H9 (cell line): Measurements from ENCODE around the gene HMBS. TPM values are rescaled to one million over a fixed set of nuclear protein-coding genes. Genes with fewer than 3 reads are reported as not detected.

ENCODE experiments used
- DNase-seq: peaks from one replicate; pipeline ENCODE4 v3.0.0-alpha.2; 2017
- H2AFZ ChIP-seq: one replicate; pipeline ENCODE4 v1.6.1; 2013; ENCODE audit warnings: mild to moderate bottlenecking, low read length, control low read depth, moderate library complexity
- H2AK5ac ChIP-seq: 2 replicates; pipeline ENCODE4 v1.6.1; 2013; ENCODE audit warnings: low read length, control low read depth, mixed read lengths; ENCODE audit not compliant: insufficient read length
- H2BK120ac ChIP-seq: one replicate; pipeline ENCODE4 v1.6.1; 2013; ENCODE audit warnings: low read depth, mild to moderate bottlenecking, low read length, control low read depth, inconsistent platforms; ENCODE audit not compliant: poor library complexity, severe bottlenecking
- H2BK12ac ChIP-seq: 2 replicates; pipeline ENCODE4 v1.6.1; 2013; ENCODE audit warnings: low read length, control low read depth, mixed read lengths, low read depth; ENCODE audit not compliant: insufficient read length
- H2BK15ac ChIP-seq: 2 replicates; pipeline ENCODE4 v1.6.1; 2013; ENCODE audit warnings: low read depth, low read length, control low read depth
- H2BK20ac ChIP-seq: one replicate; pipeline ENCODE4 v1.6.1; 2013; ENCODE audit warnings: low read depth, mild to moderate bottlenecking, low read length, control low read depth, inconsistent platforms; ENCODE audit not compliant: poor library complexity, severe bottlenecking
- H2BK5ac ChIP-seq: 2 replicates; pipeline ENCODE4 v1.6.1; 2013; ENCODE audit warnings: low read length, control low read depth, mixed read lengths; ENCODE audit not compliant: insufficient read length
- H3K14ac ChIP-seq: 2 replicates; pipeline ENCODE4 v1.6.1; 2013; ENCODE audit warnings: low read length, control low read depth; ENCODE audit not compliant: insufficient read depth
- H3K18ac ChIP-seq: 2 replicates; pipeline ENCODE4 v1.6.1; 2013; ENCODE audit warnings: low read depth, mild to moderate bottlenecking, mixed read lengths, low read length, control low read depth; ENCODE audit not compliant: insufficient read length
- H3K23ac ChIP-seq: 2 replicates; pipeline ENCODE4 v1.6.1; 2013; ENCODE audit warnings: low read length, control low read depth, mixed read lengths, low read depth; ENCODE audit not compliant: insufficient read length
- H3K23me2 ChIP-seq: 2 replicates; pipeline ENCODE4 v1.6.1; 2013; ENCODE audit warnings: low read depth, mild to moderate bottlenecking, mixed read lengths, low read length, control low read depth; ENCODE audit not compliant: insufficient read length, poor library complexity, severe bottlenecking
- H3K27ac ChIP-seq: 2 replicates; pipeline ENCODE4 v1.5.1; 2013; ENCODE audit warnings: low read length, control low read depth, mixed read lengths, low read depth; ENCODE audit not compliant: insufficient read length
- H3K27me3 ChIP-seq: 2 replicates; pipeline ENCODE4 v1.6.1; 2013; ENCODE audit warnings: low read length, control low read depth, inconsistent platforms; ENCODE audit not compliant: insufficient read depth
- H3K4ac ChIP-seq: 2 replicates; pipeline ENCODE4 v1.6.1; 2013; ENCODE audit warnings: low read depth, mild to moderate bottlenecking, control low read depth, inconsistent platforms, low read length, moderate library complexity
- H3K4me1 ChIP-seq: 2 replicates; pipeline ENCODE4 v1.6.1; 2013; ENCODE audit warnings: low read length, control low read depth, inconsistent platforms; ENCODE audit not compliant: insufficient read depth
- H3K4me2 ChIP-seq: 2 replicates; pipeline ENCODE4 v1.6.1; 2013; ENCODE audit warnings: low read length, control low read depth, mixed read lengths; ENCODE audit not compliant: insufficient read length, insufficient read depth
- H3K56ac ChIP-seq: 2 replicates; pipeline ENCODE4 v1.6.1; 2013; ENCODE audit warnings: low read depth, mild to moderate bottlenecking, mixed read lengths, low read length, control low read depth; ENCODE audit not compliant: insufficient read length
- H3K79me1 ChIP-seq: 2 replicates; pipeline ENCODE4 v1.6.1; 2013; ENCODE audit warnings: low read depth, mild to moderate bottlenecking, moderate library complexity, low read length, control low read depth, inconsistent platforms; ENCODE audit not compliant: insufficient read depth, poor library complexity, severe bottlenecking
- H3K79me2 ChIP-seq: 2 replicates; pipeline ENCODE4 v1.6.1; 2013; ENCODE audit warnings: low read length, control low read depth, inconsistent platforms; ENCODE audit not compliant: insufficient read depth
- H3K9ac ChIP-seq: 2 replicates; pipeline ENCODE4 v1.6.1; 2013; ENCODE audit warnings: low read length, control low read depth, mixed read lengths; ENCODE audit not compliant: insufficient read length; ENCODE audit errors: extremely low read depth
- H3K9me3 ChIP-seq: one replicate; pipeline ENCODE4 v1.6.1; 2013; ENCODE audit warnings: low read depth, low read length, inconsistent platforms; ENCODE audit not compliant: control insufficient read depth
- H3T11ph ChIP-seq: one replicate; pipeline ENCODE4 v1.6.1; 2013; ENCODE audit warnings: mild to moderate bottlenecking, low read length, control low read depth, inconsistent platforms
- H4K20me1 ChIP-seq: one replicate; pipeline ENCODE4 v1.6.1; 2013; ENCODE audit not compliant: control insufficient read depth, insufficient read length, insufficient read depth
- H4K5ac ChIP-seq: 2 replicates; pipeline ENCODE4 v1.6.1; 2013; ENCODE audit warnings: low read depth, mild to moderate bottlenecking, mixed read lengths, low read length, control low read depth; ENCODE audit not compliant: insufficient read length
- H4K8ac ChIP-seq: replicated peaks from 2 replicates; pipeline ENCODE4 v1.6.1; 2013; ENCODE audit warnings: low read length, control low read depth, mixed read lengths, low read depth; ENCODE audit not compliant: insufficient read length
- H4K91ac ChIP-seq: 2 replicates; pipeline ENCODE4 v1.6.1; 2013; ENCODE audit warnings: low read depth, mild to moderate bottlenecking, moderate library complexity, mixed read lengths, low read length, control low read depth; ENCODE audit not compliant: insufficient read length
- H3K27ac Mint-ChIP-seq, 3 experiments: 2 replicates in 2 of 3; 3 replicates in 1 of 3; pipeline ENCODE4 v1.8.0; 2020 to 2021; ENCODE audit warnings: mixed read lengths in 3 of 3, mild to moderate bottlenecking in 1 of 3, moderate library complexity in 1 of 3
- H3K27me3 Mint-ChIP-seq: 2 replicates; pipeline ENCODE4 v1.8.0; 2021; ENCODE audit warnings: low read depth, mild to moderate bottlenecking, moderate library complexity, mixed read lengths
- H3K36me3 Mint-ChIP-seq, 3 experiments: 2 replicates in 2 of 3; 3 replicates in 1 of 3; pipeline ENCODE4 v1.8.0; 2020 to 2021; ENCODE audit warnings: low read depth in 3 of 3, mixed read lengths in 3 of 3; ENCODE audit not compliant: insufficient read depth in 1 of 3
- H3K4me1 Mint-ChIP-seq, 2 experiments: 2 replicates each; pipeline ENCODE4 v1.8.0; 2020; ENCODE audit warnings: mixed read lengths in 2 of 2
- H3K4me3 Mint-ChIP-seq, 2 experiments: 2 replicates in 1 of 2; 3 replicates in 1 of 2; pipeline ENCODE4 v1.8.0; 2020 to 2021; ENCODE audit warnings: mild to moderate bottlenecking in 2 of 2, mixed read lengths in 2 of 2, moderate library complexity in 1 of 2
- H3K9me3 Mint-ChIP-seq, 2 experiments: 2 replicates in 1 of 2; 3 replicates in 1 of 2; pipeline ENCODE4 v1.8.0; 2020; ENCODE audit warnings: mild to moderate bottlenecking in 2 of 2, mixed read lengths in 2 of 2, moderate library complexity in 1 of 2
- WGBS: extraction: QIAGEN DNeasy Blood & Tissue Kit; methylation state at CpG from one replicate; pipeline ENCODE4 v1.1.7; 2013; ENCODE audit warnings: missing lambda C conversion rate, low lambda C conversion rate, mixed read lengths; ENCODE audit not compliant: insufficient read length; ENCODE audit errors: extremely low coverage; 5-methylcytosine and 5-hydroxymethylcytosine counted together
- total RNA-seq: library from RNA; stranded (reverse); gene quantifications from 2 replicates; pipeline ENCODE4 v1.2.1, GENCODE V29; 2021
- TF ChIP-seq, protein P1 (sequence below): fragments of 200-600 bp; sonication (generic); conservative IDR thresholded peaks from 3 replicates; pipeline ENCODE4 v1.8.0; 2021; ENCODE audit warnings: antibody characterized with exemption, mild to moderate bottlenecking

The HMBS gene
- total RNA-seq, 1 experiment from 2014 or later = 57.7 TPM

DNA sequence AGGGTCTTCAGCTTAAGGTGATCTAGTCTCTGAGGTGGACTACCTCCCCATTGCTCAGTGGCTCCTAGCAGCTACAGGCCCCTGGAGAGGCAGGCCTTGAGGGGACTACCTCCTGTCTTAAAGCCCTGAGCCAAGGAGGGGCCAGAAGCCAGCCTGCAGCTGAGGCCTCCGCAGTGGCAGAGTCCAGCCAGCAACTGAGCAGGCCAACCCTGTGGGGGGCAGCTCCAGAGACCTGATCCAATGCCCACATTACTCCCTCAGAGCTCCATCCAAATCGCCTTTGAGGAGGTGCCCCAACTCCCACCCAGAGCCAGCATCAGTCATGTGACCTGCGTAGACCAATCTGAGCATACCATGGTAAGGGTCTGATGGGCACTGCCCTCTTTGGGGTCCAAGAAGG is 25.2 kb downstream of the HMBS start:
- Mint-ChIP-seq H3K27me3 (peaks cover 16% of the 10 kb centered on the region), H3K36me3 (no peaks in the 10 kb centered on the region; a peak in 1 of 7 replicates)
- H2AK5ac ChIP-seq = no peak overlapping the region

More for the DNA sequence above, 25.2 kb downstream of the HMBS start:
- H2AFZ ChIP-seq = no peak overlapping the region
- WGBS = no CpG with 5 or more reads among the region's 3 CpGs
- peaks cover 8% of the 10 kb centered on the region; the same call in 1 of the 2 replicates for H3K4me1 ChIP-seq
- no peak for DNase-seq
- Mint-ChIP-seq H3K4me1 (peaks cover 27 to 28% of the 10 kb centered on the region in 2 experiments), H3K4me3 (no peak overlapping the region; a peak in 1 of 5 replicates), H3K27ac (no peak overlapping the region), H3K9me3 (no peaks in the 10 kb centered on the region; a peak in 1 of 5 replicates)
- H3K23ac ChIP-seq = no peak overlapping the region
- no peak overlapping the region for H3K56ac ChIP-seq
- no peak overlapping the region for H4K8ac ChIP-seq
- no peak overlapping the region for H3K9ac ChIP-seq
- TF ChIP-seq, protein P1, sequence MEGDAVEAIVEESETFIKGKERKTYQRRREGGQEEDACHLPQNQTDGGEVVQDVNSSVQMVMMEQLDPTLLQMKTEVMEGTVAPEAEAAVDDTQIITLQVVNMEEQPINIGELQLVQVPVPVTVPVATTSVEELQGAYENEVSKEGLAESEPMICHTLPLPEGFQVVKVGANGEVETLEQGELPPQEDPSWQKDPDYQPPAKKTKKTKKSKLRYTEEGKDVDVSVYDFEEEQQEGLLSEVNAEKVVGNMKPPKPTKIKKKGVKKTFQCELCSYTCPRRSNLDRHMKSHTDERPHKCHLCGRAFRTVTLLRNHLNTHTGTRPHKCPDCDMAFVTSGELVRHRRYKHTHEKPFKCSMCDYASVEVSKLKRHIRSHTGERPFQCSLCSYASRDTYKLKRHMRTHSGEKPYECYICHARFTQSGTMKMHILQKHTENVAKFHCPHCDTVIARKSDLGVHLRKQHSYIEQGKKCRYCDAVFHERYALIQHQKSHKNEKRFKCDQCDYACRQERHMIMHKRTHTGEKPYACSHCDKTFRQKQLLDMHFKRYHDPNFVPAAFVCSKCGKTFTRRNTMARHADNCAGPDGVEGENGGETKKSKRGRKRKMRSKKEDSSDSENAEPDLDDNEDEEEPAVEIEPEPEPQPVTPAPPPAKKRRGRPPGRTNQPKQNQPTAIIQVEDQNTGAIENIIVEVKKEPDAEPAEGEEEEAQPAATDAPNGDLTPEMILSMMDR = no peak
- no peaks in the 10 kb centered on the region for H3K79me1 ChIP-seq
- no peak overlapping the region for H2BK15ac ChIP-seq
- no peak overlapping the region for H3K18ac ChIP-seq
- no peak overlapping the region for H3K4ac ChIP-seq
- H4K5ac ChIP-seq = no peak overlapping the region
- no peaks in the 10 kb centered on the region for H3K9me3 ChIP-seq
- no peak overlapping the region for H2BK12ac ChIP-seq
- H3T11ph ChIP-seq = no peak overlapping the region
- H3K27me3 ChIP-seq = peaks cover 5% of the 10 kb centered on the region; the same call in 1 of the 2 replicates
- H3K79me2 ChIP-seq = no peaks in the 10 kb centered on the region
- no peak overlapping the region for H2BK5ac ChIP-seq
- no peak overlapping the region for H3K14ac ChIP-seq
- H3K27ac ChIP-seq = no peak overlapping the region
- no peak overlapping the region for H3K4me2 ChIP-seq
- peaks cover 10% of the 10 kb centered on the region for H3K23me2 ChIP-seq
- no peak overlapping the region for H2BK20ac ChIP-seq
- H2BK120ac ChIP-seq = no peak overlapping the region
- H4K91ac ChIP-seq = no peak overlapping the region
- H4K20me1 ChIP-seq = no peaks in the 10 kb centered on the region
